K562 (cell line): ENCODE measurements around the gene VWDE. TPM values are rescaled to one million over a fixed set of nuclear protein-coding genes. Genes with fewer than 3 reads are reported as not detected.

Source experiments
- CBX5 ChIP-seq: IDR thresholded peaks from 2 replicates; pipeline ENCODE4 v1.6.1; 2014; ENCODE audit warnings: low read depth, borderline replicate concordance
- CEBPG ChIP-seq, 3 experiments: fragments of 200-800 bp in 1 of 3; sonication (Bioruptor generic) in 1 of 3; sonication (generic) in 1 of 3; formaldehyde crosslinking in 1 of 3; IDR thresholded peaks in 2 of 3; conservative IDR thresholded peaks in 1 of 3; 2 replicates each; pipeline versions ENCODE4 v1.6.1 to v1.8.0; 2016 to 2022; ENCODE audit warnings: missing compliant biosample characterization in 2 of 3, missing genetic modification characterization in 2 of 3, mild to moderate bottlenecking in 1 of 3, missing genetic modification reagents in 1 of 3
- CTBP1 ChIP-seq: fragments of 450-650 bp; IDR thresholded peaks from 2 replicates; pipeline ENCODE4 v1.6.1; 2016; ENCODE audit warnings: borderline replicate concordance
- DMBX1 ChIP-seq: fragments of 250-450 bp; sonication (Bioruptor Pico); IDR thresholded peaks from 2 replicates; pipeline ENCODE4 v1.8.0; 2022; ENCODE audit warnings: inconsistent platforms, mild to moderate bottlenecking, moderate library complexity, borderline replicate concordance
- GATAD2B ChIP-seq: fragments of 450-650 bp; IDR thresholded peaks from 2 replicates; pipeline ENCODE4 v1.6.1; 2017; ENCODE audit warnings: mild to moderate bottlenecking, borderline replicate concordance
- MCM3 ChIP-seq: fragments of 450-650 bp; IDR thresholded peaks from 2 replicates; pipeline ENCODE4 v1.6.1; 2016
- MIER1 ChIP-seq: fragments of 450-650 bp; IDR thresholded peaks from 2 replicates; pipeline ENCODE4 v1.6.1; 2016; ENCODE audit warnings: antibody characterized with exemption, mild to moderate bottlenecking, low read depth
- NFXL1 ChIP-seq: fragments of 450-650 bp; formaldehyde crosslinking; IDR thresholded peaks from 2 replicates; pipeline ENCODE4 v1.4.0; 2021; ENCODE audit warnings: mild to moderate bottlenecking
- NR3C1 ChIP-seq: sonication (generic); formaldehyde crosslinking; IDR thresholded peaks from 2 replicates; pipeline ENCODE4 v1.8.1; 2022; ENCODE audit warnings: missing genetic modification reagents
- PHB2 ChIP-seq: fragments of 450-650 bp; IDR thresholded peaks from 2 replicates; pipeline ENCODE4 v1.6.1; 2017; ENCODE audit warnings: low read depth
- POLR2H ChIP-seq: IDR thresholded peaks from 2 replicates; pipeline ENCODE4 v1.6.1; 2016; ENCODE audit warnings: missing genetic modification characterization, low read depth, mild to moderate bottlenecking, control low read depth, missing compliant biosample characterization, moderate library complexity
- SMARCB1 ChIP-seq: IDR thresholded peaks from 2 replicates; pipeline ENCODE4 v1.6.1; 2011; ENCODE audit warnings: improper control_type of control experiment, low read depth; ENCODE audit not compliant: insufficient read length
- SMC3 ChIP-seq: conservative IDR thresholded peaks from 2 replicates; pipeline ENCODE4 v1.6.1; 2011; ENCODE audit warnings: low read depth, low read length, improper control_type of control experiment; ENCODE audit not compliant: insufficient read depth
- U2AF1 ChIP-seq: fragments of 200-400 bp; formaldehyde crosslinking; optimal IDR thresholded peaks from 2 replicates; pipeline ENCODE3; 2017; ENCODE audit warnings: mild to moderate bottlenecking, low read depth, low read length, moderate library complexity
- ZNF175 ChIP-seq: fragments of 200-800 bp; sonication (Bioruptor generic); IDR thresholded peaks from 2 replicates; pipeline ENCODE4 v1.6.1; 2016; ENCODE audit warnings: low read depth, mild to moderate bottlenecking, missing genetic modification characterization, missing compliant biosample characterization
- polyA plus RNA-seq, 8 experiments: library from polyadenylated mRNA; depleted of rRNA in 4 of 8; stranded (reverse) in 5 of 8; unstranded in 3 of 8; fragments of >200 nt; fragmentation: Nextera tagmentation in 2 of 8; fragmentation: Illumina TruSeq in 1 of 8; extraction: Ambion mirVana in 2 of 8; extraction: Trizol in 1 of 8; gene quantifications; 2 replicates each; pipeline versions ENCODE4 v1.2.1 to v1.2.3, GENCODE V29; 2011 to 2014; ENCODE audit warnings: inconsistent platforms in 1 of 8, missing spikeins in 1 of 8
- total RNA-seq, 7 experiments: library from RNA; depleted of rRNA in 6 of 7; stranded (reverse); fragments of >200 nt in 6 of 7; fragmentation: Illumina TruSeq in 2 of 7; extraction: Trizol in 2 of 7; gene quantifications; 2 replicates each; pipeline versions ENCODE4 v1.2.1 to v1.2.3, GENCODE V29; 2011 to 2021; ENCODE audit warnings: low replicate concordance in 1 of 7
- TF ChIP-seq, protein P1 (sequence below): fragments of 200-400 bp; formaldehyde crosslinking; IDR thresholded peaks from 2 replicates; pipeline ENCODE4 v1.6.1; 2017; ENCODE audit warnings: mild to moderate bottlenecking, low read depth, low read length, moderate library complexity
- TF ChIP-seq, protein P2 (sequence below): fragments of 450-650 bp; IDR thresholded peaks from 2 replicates; pipeline ENCODE4 v1.6.1; 2016
- TF ChIP-seq, protein P3 (sequence below): fragments of 250-450 bp; sonication (Bioruptor Pico); IDR thresholded peaks from 2 replicates; pipeline ENCODE4 v1.8.0; 2021; ENCODE audit warnings: borderline replicate concordance, mild to moderate bottlenecking, moderate library complexity; ENCODE audit not compliant: poor library complexity, severe bottlenecking
- TF ChIP-seq, protein P4 (sequence below): fragments of 450-650 bp; formaldehyde crosslinking; IDR thresholded peaks from 2 replicates; pipeline ENCODE4 v1.4.0; 2022; ENCODE audit warnings: mild to moderate bottlenecking, moderate library complexity
- TF ChIP-seq, protein P5 (sequence below): IDR thresholded peaks from 3 replicates; pipeline ENCODE4 v1.6.1; 2011; ENCODE audit warnings: borderline replicate concordance, mild to moderate bottlenecking; ENCODE audit not compliant: insufficient read length, insufficient read depth

VWDE gene
- total and polyA plus RNA-seq, 9 of the 15 experiments (the other 6 are each of a cell fraction or from before 2014, with no cell fraction given): 40.6 to 162 (median 95.2) TPM

DNA sequence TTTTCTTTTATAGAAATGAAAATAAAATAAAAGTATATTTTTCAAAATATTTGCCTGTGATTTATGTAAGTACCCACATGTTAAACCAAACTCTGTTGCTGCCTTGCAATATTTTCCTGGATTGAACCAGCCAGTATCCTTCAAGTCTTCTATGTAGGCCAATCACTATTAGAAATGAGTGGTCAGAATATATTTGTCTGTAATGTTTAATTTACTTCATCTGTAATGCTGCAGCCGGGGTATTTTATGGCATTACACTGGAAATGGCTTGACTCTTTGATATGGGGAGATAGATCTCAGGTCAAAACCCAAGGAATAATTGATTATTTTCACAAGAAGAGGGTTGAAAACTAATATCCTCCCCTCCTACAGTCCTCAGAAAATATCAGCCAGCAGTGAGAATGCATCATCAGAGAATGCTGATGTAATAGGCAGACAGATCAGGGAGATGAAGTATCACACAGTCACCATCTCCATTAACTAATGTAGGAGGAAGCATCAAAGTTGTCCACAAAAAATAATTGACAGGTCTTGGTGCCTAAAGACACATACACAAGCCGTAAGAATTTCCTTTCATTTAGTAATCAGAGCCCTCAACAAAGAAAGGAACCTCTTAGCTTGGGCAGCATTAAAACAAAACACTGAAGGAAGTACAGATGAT lies 82.5 kb downstream of the VWDE start (continued):
- peak; percentile 67; the same call in 1 of the 2 replicates for TF ChIP-seq CEBPG (CRISPR knock-in tag; IDR thresholded peaks at IDR 0.05)
- TF ChIP-seq CEBPG (tag; conservative IDR thresholded peaks at IDR 0.05 in 1 of 2, IDR thresholded peaks at IDR 0.05 in 1 of 2): peak; percentile 34 to 94; a peak in 3 of 4 replicates
- TF ChIP-seq, protein P1, sequence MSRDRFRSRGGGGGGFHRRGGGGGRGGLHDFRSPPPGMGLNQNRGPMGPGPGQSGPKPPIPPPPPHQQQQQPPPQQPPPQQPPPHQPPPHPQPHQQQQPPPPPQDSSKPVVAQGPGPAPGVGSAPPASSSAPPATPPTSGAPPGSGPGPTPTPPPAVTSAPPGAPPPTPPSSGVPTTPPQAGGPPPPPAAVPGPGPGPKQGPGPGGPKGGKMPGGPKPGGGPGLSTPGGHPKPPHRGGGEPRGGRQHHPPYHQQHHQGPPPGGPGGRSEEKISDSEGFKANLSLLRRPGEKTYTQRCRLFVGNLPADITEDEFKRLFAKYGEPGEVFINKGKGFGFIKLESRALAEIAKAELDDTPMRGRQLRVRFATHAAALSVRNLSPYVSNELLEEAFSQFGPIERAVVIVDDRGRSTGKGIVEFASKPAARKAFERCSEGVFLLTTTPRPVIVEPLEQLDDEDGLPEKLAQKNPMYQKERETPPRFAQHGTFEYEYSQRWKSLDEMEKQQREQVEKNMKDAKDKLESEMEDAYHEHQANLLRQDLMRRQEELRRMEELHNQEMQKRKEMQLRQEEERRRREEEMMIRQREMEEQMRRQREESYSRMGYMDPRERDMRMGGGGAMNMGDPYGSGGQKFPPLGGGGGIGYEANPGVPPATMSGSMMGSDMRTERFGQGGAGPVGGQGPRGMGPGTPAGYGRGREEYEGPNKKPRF: no peak
- no peak for TF ChIP-seq MIER1
- TF ChIP-seq, protein P2, sequence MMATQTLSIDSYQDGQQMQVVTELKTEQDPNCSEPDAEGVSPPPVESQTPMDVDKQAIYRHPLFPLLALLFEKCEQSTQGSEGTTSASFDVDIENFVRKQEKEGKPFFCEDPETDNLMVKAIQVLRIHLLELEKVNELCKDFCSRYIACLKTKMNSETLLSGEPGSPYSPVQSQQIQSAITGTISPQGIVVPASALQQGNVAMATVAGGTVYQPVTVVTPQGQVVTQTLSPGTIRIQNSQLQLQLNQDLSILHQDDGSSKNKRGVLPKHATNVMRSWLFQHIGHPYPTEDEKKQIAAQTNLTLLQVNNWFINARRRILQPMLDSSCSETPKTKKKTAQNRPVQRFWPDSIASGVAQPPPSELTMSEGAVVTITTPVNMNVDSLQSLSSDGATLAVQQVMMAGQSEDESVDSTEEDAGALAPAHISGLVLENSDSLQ: peak; percentile 61
- TF ChIP-seq MCM3: no peak
- TF ChIP-seq SMC3: no peak
- TF ChIP-seq ZNF175 (CRISPR knock-in tag): peak; percentile 23; the same call in 1 of the 2 replicates
- no peak for TF ChIP-seq NFXL1 (CRISPR knock-in tag)
- no peak for TF ChIP-seq GATAD2B
- TF ChIP-seq, protein P3, sequence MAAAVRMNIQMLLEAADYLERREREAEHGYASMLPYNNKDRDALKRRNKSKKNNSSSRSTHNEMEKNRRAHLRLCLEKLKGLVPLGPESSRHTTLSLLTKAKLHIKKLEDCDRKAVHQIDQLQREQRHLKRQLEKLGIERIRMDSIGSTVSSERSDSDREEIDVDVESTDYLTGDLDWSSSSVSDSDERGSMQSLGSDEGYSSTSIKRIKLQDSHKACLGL (CRISPR knock-in tag): no peak
- TF ChIP-seq PHB2: no peak
- TF ChIP-seq POLR2H (tag): peak; percentile 31
- no peak for TF ChIP-seq CBX5
- no peak for TF ChIP-seq NR3C1
- no peak for TF ChIP-seq SMARCB1
- TF ChIP-seq CTBP1: no peak
- no peak for TF ChIP-seq DMBX1 (CRISPR knock-in tag)
- TF ChIP-seq, protein P4, sequence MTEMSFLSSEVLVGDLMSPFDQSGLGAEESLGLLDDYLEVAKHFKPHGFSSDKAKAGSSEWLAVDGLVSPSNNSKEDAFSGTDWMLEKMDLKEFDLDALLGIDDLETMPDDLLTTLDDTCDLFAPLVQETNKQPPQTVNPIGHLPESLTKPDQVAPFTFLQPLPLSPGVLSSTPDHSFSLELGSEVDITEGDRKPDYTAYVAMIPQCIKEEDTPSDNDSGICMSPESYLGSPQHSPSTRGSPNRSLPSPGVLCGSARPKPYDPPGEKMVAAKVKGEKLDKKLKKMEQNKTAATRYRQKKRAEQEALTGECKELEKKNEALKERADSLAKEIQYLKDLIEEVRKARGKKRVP (CRISPR knock-in tag): peak; percentile 79
- TF ChIP-seq U2AF1: no peak
- TF ChIP-seq, protein P5, sequence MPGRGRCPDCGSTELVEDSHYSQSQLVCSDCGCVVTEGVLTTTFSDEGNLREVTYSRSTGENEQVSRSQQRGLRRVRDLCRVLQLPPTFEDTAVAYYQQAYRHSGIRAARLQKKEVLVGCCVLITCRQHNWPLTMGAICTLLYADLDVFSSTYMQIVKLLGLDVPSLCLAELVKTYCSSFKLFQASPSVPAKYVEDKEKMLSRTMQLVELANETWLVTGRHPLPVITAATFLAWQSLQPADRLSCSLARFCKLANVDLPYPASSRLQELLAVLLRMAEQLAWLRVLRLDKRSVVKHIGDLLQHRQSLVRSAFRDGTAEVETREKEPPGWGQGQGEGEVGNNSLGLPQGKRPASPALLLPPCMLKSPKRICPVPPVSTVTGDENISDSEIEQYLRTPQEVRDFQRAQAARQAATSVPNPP: no peak
